Measurements from ENCODE around the gene TBX2. TPM values are rescaled to one million over a fixed set of nuclear protein-coding genes. Genes with fewer than 3 reads are reported as not detected.

Gene TBX2
- total RNA-seq, 2 experiments from 2014 or later: 0.06 TPM; not detected in 1

DNA sequence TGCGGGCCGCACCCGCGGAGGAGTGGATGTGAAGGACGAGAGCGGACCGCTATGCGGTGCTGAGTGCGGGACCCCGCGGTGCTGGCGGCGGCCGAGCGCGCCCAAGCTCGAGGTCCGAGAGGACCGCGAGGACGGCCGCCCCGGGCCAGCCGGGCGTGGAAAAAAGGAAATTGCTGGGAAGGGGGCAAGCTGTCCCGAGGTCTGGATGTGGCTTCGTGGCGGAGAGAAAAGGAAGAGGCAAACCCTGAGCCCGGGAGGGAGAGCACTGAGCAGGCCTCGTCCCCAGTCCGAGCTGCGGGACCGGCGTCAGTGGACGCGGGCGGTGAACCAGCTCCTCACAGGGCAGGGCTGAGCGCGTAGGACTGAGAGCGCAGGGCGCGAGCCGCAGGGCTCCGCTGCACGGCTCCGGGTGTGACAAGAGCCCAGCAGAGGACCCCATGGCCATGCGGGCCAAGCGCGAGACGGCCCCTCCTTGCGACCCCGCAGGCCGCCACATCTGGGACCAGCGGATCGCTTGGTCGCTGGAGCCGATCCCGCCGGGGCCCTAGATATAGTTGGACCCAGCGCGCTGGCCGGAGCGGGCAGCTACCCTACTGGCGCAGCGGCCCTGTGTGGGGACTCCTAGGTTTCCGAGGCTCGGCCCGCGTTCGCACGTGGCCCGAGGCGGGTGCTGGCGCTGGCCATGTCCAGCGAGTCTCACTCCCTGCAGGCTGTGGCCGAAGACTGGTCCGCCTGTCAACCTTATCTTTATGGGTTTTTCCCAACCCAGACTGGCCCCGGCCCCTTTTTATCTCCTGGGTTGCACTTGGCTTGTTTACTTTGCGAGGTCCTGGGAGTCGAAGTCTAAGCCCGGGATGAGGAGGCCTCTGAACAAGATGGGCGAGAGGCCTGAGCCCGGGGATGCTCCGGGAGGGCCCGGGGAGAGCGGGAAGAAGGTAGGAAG, 55.0 kb downstream of the TBX2 start:
- Histone ChIP-seq H3K4me1 (ENCODE audit: insufficient read depth, low read length) (peaks cover 40% of the 10 kb centered on the region), H3K36me3 (ENCODE audit: insufficient read depth, low read length) (no peaks in the 10 kb centered on the region), H3K9me3 (ENCODE audit: control insufficient read depth in 1 of 2, insufficient read depth in 1 of 2, low read length in 2 of 2) (peaks cover 0 to 40% of the 10 kb centered on the region in 2 experiments), H3K27ac (ENCODE audit: low read depth in 1 of 2, low read length in 2 of 2) (no peak overlapping the region), H3K27me3 (ENCODE audit: control insufficient read depth in 1 of 2, insufficient read depth in 2 of 2, low read length in 2 of 2) (peaks cover 74 to 94% of the 10 kb centered on the region in 2 experiments), H3K4me3 (ENCODE audit: low read length) (no peak overlapping the region)
- H3K9me3 Mint-ChIP-seq: no peaks in the 10 kb centered on the region
- TF ChIP-seq, protein P1, sequence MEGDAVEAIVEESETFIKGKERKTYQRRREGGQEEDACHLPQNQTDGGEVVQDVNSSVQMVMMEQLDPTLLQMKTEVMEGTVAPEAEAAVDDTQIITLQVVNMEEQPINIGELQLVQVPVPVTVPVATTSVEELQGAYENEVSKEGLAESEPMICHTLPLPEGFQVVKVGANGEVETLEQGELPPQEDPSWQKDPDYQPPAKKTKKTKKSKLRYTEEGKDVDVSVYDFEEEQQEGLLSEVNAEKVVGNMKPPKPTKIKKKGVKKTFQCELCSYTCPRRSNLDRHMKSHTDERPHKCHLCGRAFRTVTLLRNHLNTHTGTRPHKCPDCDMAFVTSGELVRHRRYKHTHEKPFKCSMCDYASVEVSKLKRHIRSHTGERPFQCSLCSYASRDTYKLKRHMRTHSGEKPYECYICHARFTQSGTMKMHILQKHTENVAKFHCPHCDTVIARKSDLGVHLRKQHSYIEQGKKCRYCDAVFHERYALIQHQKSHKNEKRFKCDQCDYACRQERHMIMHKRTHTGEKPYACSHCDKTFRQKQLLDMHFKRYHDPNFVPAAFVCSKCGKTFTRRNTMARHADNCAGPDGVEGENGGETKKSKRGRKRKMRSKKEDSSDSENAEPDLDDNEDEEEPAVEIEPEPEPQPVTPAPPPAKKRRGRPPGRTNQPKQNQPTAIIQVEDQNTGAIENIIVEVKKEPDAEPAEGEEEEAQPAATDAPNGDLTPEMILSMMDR (IDR thresholded peaks at IDR 0.05): no peak
- ATAC-seq (ENCODE audit: poor library complexity) (no peak), DNase-seq (no peak)
- peaks cover 41% of the 10 kb centered on the region for H3K4me1 Mint-ChIP-seq (ENCODE audit: low read depth)
- peaks cover 81% of the 10 kb centered on the region for H3K27me3 Mint-ChIP-seq
- CTCF ChIA-PET: no interaction called here
- intact Hi-C loops (cut with DNase I, micrococcal nuclease): loop anchor here in 1 of 2 experiments (10.0 kb wide), 1 partner anchor 80 kb away; no protein-coding TSS in a partner anchor
- H3K4me3 Mint-ChIP-seq: peak overlapping the region; percentile 57
- H3K27ac Mint-ChIP-seq: no peak overlapping the region
- no peaks in the 10 kb centered on the region for H3K36me3 Mint-ChIP-seq (ENCODE audit: low read depth)
- POLR2A ChIA-PET: no interaction called here

DNA sequence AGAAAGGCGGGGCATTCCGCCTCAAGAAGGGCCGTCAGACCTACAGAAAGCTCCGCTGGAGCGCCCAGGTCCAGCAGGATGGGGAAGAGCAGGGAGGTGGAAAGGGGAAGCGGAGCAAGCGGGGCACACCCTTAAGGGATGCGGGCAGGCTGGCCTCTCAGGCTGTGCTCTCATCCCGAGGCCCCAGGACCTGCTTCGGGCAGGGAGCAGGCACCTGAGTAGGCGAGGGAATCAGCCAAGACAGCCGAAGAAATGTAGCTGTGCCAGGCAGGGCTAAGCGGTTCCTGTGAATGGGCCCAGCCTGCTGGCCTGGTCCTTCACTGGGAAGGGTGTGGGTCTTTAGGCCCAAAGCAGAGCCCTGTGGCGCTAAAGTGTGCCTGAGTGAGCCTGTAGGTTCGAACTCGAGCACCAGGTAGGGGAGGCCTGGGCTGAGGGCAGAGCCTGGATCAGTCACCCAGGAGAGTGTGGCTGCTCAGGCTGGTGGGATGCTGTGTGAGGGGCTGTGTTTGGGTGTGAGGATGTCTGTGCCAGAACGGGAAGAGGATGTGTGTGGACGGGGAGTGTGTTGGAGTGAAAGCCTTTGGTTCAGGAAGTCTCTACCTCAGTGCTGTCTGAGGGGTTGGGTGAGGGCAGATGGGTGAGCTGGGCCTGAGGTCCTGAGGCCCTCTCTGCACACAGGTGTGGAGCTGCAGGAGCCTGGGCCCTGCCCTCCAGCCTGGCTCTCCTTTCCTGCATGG, 55.8 kb downstream of the TBX2 start:
- Mint-ChIP-seq H3K36me3 (ENCODE audit: low read depth) (no peaks in the 10 kb centered on the region), H3K4me1 (ENCODE audit: low read depth) (peaks cover 42% of the 10 kb centered on the region), H3K9me3 (no peaks in the 10 kb centered on the region), H3K27ac (no peak overlapping the region), H3K4me3 (peak overlapping the region; percentile 35), H3K27me3 (peaks cover 81% of the 10 kb centered on the region)
- H3K27me3 ChIP-seq (ENCODE audit: control insufficient read depth in 1 of 2, insufficient read depth in 2 of 2, low read length in 2 of 2): peaks cover 76 to 94% of the 10 kb centered on the region in 2 experiments
- H3K4me3 ChIP-seq (ENCODE audit: low read length): no peak overlapping the region
- DNase-seq (no peak), ATAC-seq (ENCODE audit: poor library complexity) (no peak)
- peaks cover 0 to 40% of the 10 kb centered on the region in 2 experiments for H3K9me3 ChIP-seq (ENCODE audit: control insufficient read depth in 1 of 2, insufficient read depth in 1 of 2, low read length in 2 of 2)
- ChIA-PET CTCF (no interaction called here), POLR2A (no interaction called here)
- H3K36me3 ChIP-seq (ENCODE audit: insufficient read depth, low read length): no peaks in the 10 kb centered on the region
- TF ChIP-seq, protein P1 (IDR thresholded peaks at IDR 0.05): no peak
- intact Hi-C loops (cut with DNase I, micrococcal nuclease): loop anchor here in 1 of 2 experiments (10.0 kb wide), 1 partner anchor 81 kb away; no protein-coding TSS in a partner anchor
- H3K4me1 ChIP-seq (ENCODE audit: insufficient read depth, low read length): peaks cover 40% of the 10 kb centered on the region
- H3K27ac ChIP-seq (ENCODE audit: low read depth in 1 of 2, low read length in 2 of 2): no peak overlapping the region

DNA sequence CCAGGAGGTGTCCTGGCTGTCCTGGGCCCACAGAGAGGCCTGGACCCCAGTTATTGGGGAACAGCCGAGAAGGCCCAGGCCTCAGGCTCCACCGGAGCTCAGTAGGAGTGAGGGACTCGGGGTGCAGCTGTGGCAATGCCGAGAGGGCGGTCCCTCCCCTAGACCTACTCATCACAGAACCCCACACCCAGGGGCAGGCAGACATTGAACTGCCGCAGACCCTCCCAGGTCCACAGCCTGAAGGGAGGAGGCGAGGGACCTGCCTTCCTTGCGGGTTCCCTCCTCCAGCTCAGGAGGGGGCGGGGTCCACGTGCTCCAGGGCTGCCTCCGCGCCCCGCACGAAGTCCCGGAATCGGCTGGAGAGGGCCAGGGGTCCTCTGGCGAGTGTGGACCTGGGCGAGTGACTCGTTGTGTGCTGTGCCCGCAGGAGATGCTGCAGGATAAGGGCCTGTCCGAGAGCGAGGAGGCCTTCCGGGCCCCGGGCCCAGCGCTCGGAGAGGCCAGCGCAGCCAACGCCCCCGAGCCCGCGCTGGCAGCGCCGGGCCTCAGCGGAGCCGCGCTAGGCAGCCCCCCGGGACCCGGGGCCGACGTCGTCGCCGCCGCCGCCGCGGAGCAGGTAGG, 56.5 kb downstream of the TBX2 start:
- peaks cover 43% of the 10 kb centered on the region for H3K4me1 Mint-ChIP-seq (ENCODE audit: low read depth)

More for the DNA sequence above, 56.5 kb downstream of the TBX2 start:
- no peak overlapping the region for H3K4me3 Mint-ChIP-seq
- TF ChIP-seq, protein P1 (IDR thresholded peaks at IDR 0.05): no peak
- Histone ChIP-seq H3K36me3 (ENCODE audit: insufficient read depth, low read length) (no peaks in the 10 kb centered on the region), H3K9me3 (ENCODE audit: control insufficient read depth in 1 of 2, insufficient read depth in 1 of 2, low read length in 2 of 2) (peaks cover 0 to 37% of the 10 kb centered on the region in 2 experiments), H3K27me3 (ENCODE audit: control insufficient read depth in 1 of 2, insufficient read depth in 2 of 2, low read length in 2 of 2) (peaks cover 74 to 94% of the 10 kb centered on the region in 2 experiments), H3K4me3 (ENCODE audit: low read length) (no peak overlapping the region), H3K4me1 (ENCODE audit: insufficient read depth, low read length) (peaks cover 45% of the 10 kb centered on the region), H3K27ac (ENCODE audit: low read depth in 1 of 2, low read length in 2 of 2) (no peak overlapping the region)
- POLR2A ChIA-PET: no interaction called here
- ATAC-seq (ENCODE audit: poor library complexity) (no peak), DNase-seq (no peak)
- no peaks in the 10 kb centered on the region for H3K36me3 Mint-ChIP-seq (ENCODE audit: low read depth)
- H3K9me3 Mint-ChIP-seq: no peaks in the 10 kb centered on the region
- peaks cover 81% of the 10 kb centered on the region for H3K27me3 Mint-ChIP-seq
- intact Hi-C loops (cut with DNase I, micrococcal nuclease): loop anchor here in 1 of 2 experiments (10.0 kb wide), 1 partner anchor 81 kb away; no protein-coding TSS in a partner anchor
- H3K27ac Mint-ChIP-seq: no peak overlapping the region
- CTCF ChIA-PET: no interaction called here

Data from CD4-positive, alpha-beta T cell (primary cell).